PC-9 (cell line): ENCODE data around the gene PROM1. TPM values are rescaled to one million over a fixed set of nuclear protein-coding genes. Genes with fewer than 3 reads are reported as not detected.

Source experiments
- BruUV-seq: library from RNA; stranded (reverse); fragments of 400-500 nt; replicated peaks from 2 replicates; lab custom pipeline; 2021; lab: Mats Ljungman, UMichigan
- CTCF ChIA-PET: fragments of 300-600 bp; sonication (Branson Sonifier 250); formaldehyde crosslinking; loops from one replicate; lab custom pipeline; 2022; ENCODE audit warnings: antibody characterized with exemption; lab: Charles Lee
- POLR2A ChIA-PET: fragments of 300-600 bp; sonication (Branson Sonifier 250); formaldehyde crosslinking; loops from one replicate; lab custom pipeline; 2022; ENCODE audit warnings: antibody characterized with exemption; ENCODE audit not compliant: unreplicated experiment; lab: Charles Lee
- DNase-seq, 2 experiments: peaks; one replicate each; pipeline versions ENCODE4 v3.0.0 to v3.0.0-alpha.2; 2015 to 2022; ENCODE audit warnings: mixed read lengths in 1 of 2
- H2AFZ ChIP-seq: fragments of 200-600 bp; sonication (generic); 2 replicates; pipeline ENCODE4 v1.8.1; 2017; ENCODE audit warnings: antibody characterized with exemption
- H3F3A ChIP-seq: fragments of 200-600 bp; sonication (generic); 2 replicates; pipeline ENCODE4 v1.8.1; 2017; ENCODE audit warnings: antibody characterized with exemption, mild to moderate bottlenecking, low read depth; ENCODE audit not compliant: insufficient read depth
- H3K27ac ChIP-seq: fragments of 200-600 bp; sonication (generic); 2 replicates; pipeline ENCODE4 v1.6.1; 2016; ENCODE audit warnings: mixed run types
- H3K27me3 ChIP-seq: fragments of 200-600 bp; sonication (generic); 2 replicates; pipeline ENCODE4 v1.6.1; 2016; ENCODE audit warnings: low read depth, mixed run types; ENCODE audit not compliant: insufficient read depth
- H3K36me3 ChIP-seq: fragments of 200-600 bp; sonication (generic); 2 replicates; pipeline ENCODE4 v1.6.1; 2016; ENCODE audit warnings: low read depth, mixed run types
- H3K4me1 ChIP-seq: fragments of 200-600 bp; sonication (generic); replicated peaks from 2 replicates; pipeline ENCODE4 v1.6.1; 2016; ENCODE audit warnings: mixed run types; ENCODE audit not compliant: insufficient read depth
- H3K4me2 ChIP-seq: fragments of 200-600 bp; sonication (generic); 2 replicates; pipeline ENCODE4 v1.6.1; 2017; ENCODE audit warnings: mixed run types
- H3K4me3 ChIP-seq: fragments of 200-600 bp; sonication (generic); 2 replicates; pipeline ENCODE4 v1.6.1; 2016; ENCODE audit warnings: mixed run types
- H3K79me2 ChIP-seq: fragments of 200-600 bp; sonication (generic); 2 replicates; pipeline ENCODE4 v1.6.1; 2017; ENCODE audit warnings: low read depth, mixed run types
- H3K9me2 ChIP-seq: fragments of 200-600 bp; sonication (generic); 2 replicates; pipeline ENCODE4 v1.8.1; 2017; ENCODE audit warnings: mild to moderate bottlenecking; ENCODE audit not compliant: insufficient read depth
- H3K9me3 ChIP-seq: fragments of 200-600 bp; sonication (generic); 2 replicates; pipeline ENCODE4 v1.8.1; 2016; ENCODE audit warnings: low read depth; ENCODE audit not compliant: insufficient read depth
- H4K20me1 ChIP-seq: fragments of 200-600 bp; sonication (generic); 2 replicates; pipeline ENCODE4 v1.8.1; 2017; ENCODE audit not compliant: insufficient read depth
- EZH2 ChIP-seq: fragments of 200-600 bp; sonication (generic); IDR thresholded peaks from 2 replicates; pipeline ENCODE4 v1.8.0; 2017; ENCODE audit warnings: antibody characterized with exemption, low read depth
- intact Hi-C: fragments of 100-400 bp; cut with micrococcal nuclease; formaldehyde crosslinking; loops from one replicate; pipeline ENCODE4 v1.10.0; 2022; ENCODE audit not compliant: unreplicated experiment
- total RNA-seq: library from RNA; stranded (reverse); gene quantifications from 2 replicates; pipeline ENCODE4 v1.2.3, GENCODE V29; 2021
- TF ChIP-seq, protein P1 (sequence below): fragments of 200-600 bp; sonication (generic); conservative IDR thresholded peaks from 2 replicates; pipeline ENCODE4 v1.6.1; 2017; ENCODE audit warnings: mixed run types, antibody characterized with exemption, mild to moderate bottlenecking, moderate library complexity

The PROM1 gene
- total RNA-seq, 1 experiment from 2014 or later = not detected

DNA sequence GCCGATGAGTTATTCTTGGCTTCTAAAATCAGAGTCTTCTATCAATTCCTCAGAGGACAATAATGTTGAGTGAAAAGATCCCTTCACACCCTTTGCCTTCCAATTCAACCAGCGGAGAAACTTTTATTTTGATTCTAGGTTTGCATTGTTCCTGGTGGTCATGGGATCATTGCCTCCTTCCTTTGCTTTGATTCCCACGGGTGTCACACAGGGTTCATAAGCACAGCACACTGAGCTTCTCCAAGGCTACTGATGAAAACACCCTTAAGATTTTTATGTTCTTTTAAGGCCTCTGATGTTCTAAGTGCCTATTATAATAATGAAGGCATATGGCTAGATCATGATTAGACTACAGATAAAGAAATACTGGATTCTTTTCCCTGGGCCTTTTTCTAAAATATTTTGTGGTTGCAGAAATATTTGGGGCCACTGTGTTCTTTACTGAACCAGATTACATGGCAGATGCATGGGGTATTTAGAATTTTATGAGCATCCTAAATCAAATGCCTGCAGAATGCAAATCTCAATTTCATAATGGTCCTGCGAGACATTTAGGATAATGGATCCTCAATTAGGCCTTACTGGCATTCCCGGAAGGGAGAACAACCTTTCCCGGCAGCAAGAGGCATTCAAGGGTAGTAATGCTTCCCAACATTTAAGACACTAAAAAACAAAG, 76.9 kb downstream of the PROM1 start:
- Histone ChIP-seq H3F3A (no peaks in the 10 kb centered on the region), H2AFZ (no peak overlapping the region), H3K4me2 (no peak overlapping the region), H3K27me3 (no peaks in the 10 kb centered on the region), H3K4me1 (no peaks in the 10 kb centered on the region), H3K9me3 (no peaks in the 10 kb centered on the region), H3K79me2 (no peaks in the 10 kb centered on the region), H3K4me3 (no peak overlapping the region), H4K20me1 (no peaks in the 10 kb centered on the region), H3K36me3 (no peaks in the 10 kb centered on the region), H3K27ac (no peak overlapping the region), H3K9me2 (no peaks in the 10 kb centered on the region)
- ChIA-PET POLR2A (no interaction called here), CTCF (no interaction called here)
- no TSS peak for BruUV-seq
- TF ChIP-seq, protein P1, sequence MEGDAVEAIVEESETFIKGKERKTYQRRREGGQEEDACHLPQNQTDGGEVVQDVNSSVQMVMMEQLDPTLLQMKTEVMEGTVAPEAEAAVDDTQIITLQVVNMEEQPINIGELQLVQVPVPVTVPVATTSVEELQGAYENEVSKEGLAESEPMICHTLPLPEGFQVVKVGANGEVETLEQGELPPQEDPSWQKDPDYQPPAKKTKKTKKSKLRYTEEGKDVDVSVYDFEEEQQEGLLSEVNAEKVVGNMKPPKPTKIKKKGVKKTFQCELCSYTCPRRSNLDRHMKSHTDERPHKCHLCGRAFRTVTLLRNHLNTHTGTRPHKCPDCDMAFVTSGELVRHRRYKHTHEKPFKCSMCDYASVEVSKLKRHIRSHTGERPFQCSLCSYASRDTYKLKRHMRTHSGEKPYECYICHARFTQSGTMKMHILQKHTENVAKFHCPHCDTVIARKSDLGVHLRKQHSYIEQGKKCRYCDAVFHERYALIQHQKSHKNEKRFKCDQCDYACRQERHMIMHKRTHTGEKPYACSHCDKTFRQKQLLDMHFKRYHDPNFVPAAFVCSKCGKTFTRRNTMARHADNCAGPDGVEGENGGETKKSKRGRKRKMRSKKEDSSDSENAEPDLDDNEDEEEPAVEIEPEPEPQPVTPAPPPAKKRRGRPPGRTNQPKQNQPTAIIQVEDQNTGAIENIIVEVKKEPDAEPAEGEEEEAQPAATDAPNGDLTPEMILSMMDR = no peak
- no peak for TF ChIP-seq EZH2
- no peak for DNase-seq
- intact Hi-C loops = no loop called here

DNA sequence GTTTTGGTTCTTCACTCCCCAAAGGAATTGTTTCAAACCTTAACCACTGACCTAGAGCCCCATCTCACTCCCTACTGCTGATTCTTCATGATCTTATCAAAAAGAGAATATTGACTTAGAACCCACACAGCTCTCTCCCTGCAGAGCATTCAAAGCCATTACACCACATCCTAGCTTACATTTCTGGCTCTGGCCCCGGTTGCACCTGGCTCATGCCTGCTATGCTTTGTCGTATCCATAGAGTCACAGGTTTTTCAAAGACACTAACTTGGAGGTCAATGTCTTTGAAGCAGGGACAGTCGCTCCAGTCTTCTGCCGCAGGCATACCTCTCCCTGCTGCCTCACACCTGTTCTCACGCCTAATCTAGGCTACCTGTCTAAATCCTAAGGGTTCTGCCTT, 78.1 kb downstream of the PROM1 start:
- H3K27me3 ChIP-seq = no peaks in the 10 kb centered on the region
- no peaks in the 10 kb centered on the region for H3K9me3 ChIP-seq
- no peaks in the 10 kb centered on the region for H3K4me1 ChIP-seq
- CTCF ChIA-PET = no interaction called here
- H3F3A ChIP-seq = no peaks in the 10 kb centered on the region
- H3K4me2 ChIP-seq = no peak overlapping the region
- no peaks in the 10 kb centered on the region for H4K20me1 ChIP-seq
- H3K27ac ChIP-seq = no peak overlapping the region
- H2AFZ ChIP-seq = no peak overlapping the region
- TF ChIP-seq EZH2 = no peak
- TF ChIP-seq, protein P1 = no peak
- no peaks in the 10 kb centered on the region for H3K9me2 ChIP-seq
- no peak for DNase-seq
- H3K4me3 ChIP-seq = no peak overlapping the region
- BruUV-seq = no TSS peak
- no peaks in the 10 kb centered on the region for H3K36me3 ChIP-seq
- intact Hi-C loops = no loop called here
- no peaks in the 10 kb centered on the region for H3K79me2 ChIP-seq
- POLR2A ChIA-PET = no interaction called here

DNA sequence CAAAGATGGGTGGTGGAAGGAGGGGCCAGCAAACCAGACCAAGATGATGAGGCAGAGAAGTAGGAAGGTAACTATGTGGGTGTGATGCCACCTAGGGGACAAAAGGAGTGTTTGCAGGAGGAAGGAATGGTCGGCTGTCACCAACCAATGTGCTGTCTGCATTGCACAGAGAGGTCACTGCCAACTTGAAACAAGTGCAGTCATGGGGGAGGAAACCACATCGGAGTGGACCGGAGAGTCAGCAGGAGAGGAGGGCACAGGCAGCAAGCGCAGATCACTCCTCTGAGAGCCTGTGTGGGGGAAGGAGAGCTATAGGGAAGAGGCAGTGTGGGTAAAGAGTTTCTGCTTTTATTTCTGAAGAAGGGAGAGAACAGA, 82.4 kb downstream of the PROM1 start:
- no peak overlapping the region for H3K4me3 ChIP-seq
- TF ChIP-seq, protein P1 = peak; percentile 86
- TF ChIP-seq EZH2 = no peak
- intact Hi-C loops = loop anchor here (1.0 to 2.0 kb wide), 6 partner anchors 38 to 522 kb away; partner anchors contain the start of gene FGFBP2

More for the DNA sequence above, 82.4 kb downstream of the PROM1 start:
- no peaks in the 10 kb centered on the region for H3K4me1 ChIP-seq
- no peaks in the 10 kb centered on the region for H3K9me3 ChIP-seq
- no peaks in the 10 kb centered on the region for H3K79me2 ChIP-seq
- H2AFZ ChIP-seq = no peak overlapping the region
- POLR2A ChIA-PET = no interaction called here
- H3K27ac ChIP-seq = no peak overlapping the region
- BruUV-seq = no TSS peak
- no peaks in the 10 kb centered on the region for H4K20me1 ChIP-seq
- peak; percentile 51 to 65 for DNase-seq
- H3F3A ChIP-seq = no peaks in the 10 kb centered on the region
- CTCF ChIA-PET = interaction anchor here (0.7 to 2.0 kb wide), 3 partner anchors 119 to 263 kb away, joined by 4 to 11 read pairs (median 6); no protein-coding TSS in a partner anchor
- no peaks in the 10 kb centered on the region for H3K9me2 ChIP-seq
- H3K4me2 ChIP-seq = peak overlapping the region; percentile 57
- H3K36me3 ChIP-seq = no peaks in the 10 kb centered on the region
- H3K27me3 ChIP-seq = no peaks in the 10 kb centered on the region
